ENCODE results near the gene LARGE1.

Gene LARGE1

DNA sequence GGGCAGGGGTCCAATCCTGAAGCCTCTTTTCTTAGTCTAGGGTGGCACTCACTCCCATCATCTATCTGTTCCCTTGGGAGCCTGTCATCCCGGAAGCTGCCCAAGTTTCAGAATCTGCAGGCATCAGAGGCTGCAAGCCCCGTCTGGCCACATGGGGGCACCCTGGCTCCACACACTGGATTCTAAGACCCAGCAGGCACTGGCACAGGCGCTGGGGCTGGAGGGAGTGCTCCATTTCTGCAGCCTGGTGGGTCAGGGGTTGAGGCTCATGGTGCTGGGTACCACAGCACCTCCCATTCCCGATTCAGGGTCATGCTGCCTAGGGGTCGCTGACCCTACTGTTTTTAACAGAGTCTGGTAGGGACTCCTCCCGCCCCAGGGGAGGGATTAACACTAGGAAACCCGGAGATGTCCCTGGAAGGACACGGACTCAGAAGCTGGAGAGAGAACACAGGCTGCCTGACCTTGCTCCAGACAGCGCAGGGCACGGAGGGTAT is 618.2 kb downstream of the LARGE1 start:
- no peaks in the 10 kb centered on the region for H3K27me3 ChIP-seq (ENCODE audit: low read length)
- no peak for TF ChIP-seq EZH2phosphoT487 (conservative IDR thresholded peaks at IDR 0.05; ENCODE audit: low read length)
- TF ChIP-seq, protein P1, sequence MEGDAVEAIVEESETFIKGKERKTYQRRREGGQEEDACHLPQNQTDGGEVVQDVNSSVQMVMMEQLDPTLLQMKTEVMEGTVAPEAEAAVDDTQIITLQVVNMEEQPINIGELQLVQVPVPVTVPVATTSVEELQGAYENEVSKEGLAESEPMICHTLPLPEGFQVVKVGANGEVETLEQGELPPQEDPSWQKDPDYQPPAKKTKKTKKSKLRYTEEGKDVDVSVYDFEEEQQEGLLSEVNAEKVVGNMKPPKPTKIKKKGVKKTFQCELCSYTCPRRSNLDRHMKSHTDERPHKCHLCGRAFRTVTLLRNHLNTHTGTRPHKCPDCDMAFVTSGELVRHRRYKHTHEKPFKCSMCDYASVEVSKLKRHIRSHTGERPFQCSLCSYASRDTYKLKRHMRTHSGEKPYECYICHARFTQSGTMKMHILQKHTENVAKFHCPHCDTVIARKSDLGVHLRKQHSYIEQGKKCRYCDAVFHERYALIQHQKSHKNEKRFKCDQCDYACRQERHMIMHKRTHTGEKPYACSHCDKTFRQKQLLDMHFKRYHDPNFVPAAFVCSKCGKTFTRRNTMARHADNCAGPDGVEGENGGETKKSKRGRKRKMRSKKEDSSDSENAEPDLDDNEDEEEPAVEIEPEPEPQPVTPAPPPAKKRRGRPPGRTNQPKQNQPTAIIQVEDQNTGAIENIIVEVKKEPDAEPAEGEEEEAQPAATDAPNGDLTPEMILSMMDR (IDR thresholded peaks at IDR 0.05; ENCODE audit: insufficient read depth, low read length, poor library complexity, severe bottlenecking): peak; percentile 95
- no peaks in the 10 kb centered on the region for H3K36me3 ChIP-seq (ENCODE audit: low read length)
- H3K4me2 ChIP-seq (ENCODE audit: low read depth, low read length, poor library complexity, severe bottlenecking): peak overlapping the region; percentile 95
- H2AFZ ChIP-seq (ENCODE audit: low read depth, low read length, severe bottlenecking): peak overlapping the region; percentile 63
- peak overlapping the region; percentile 66; the same call in 1 of the 2 replicates for H3K9ac ChIP-seq (ENCODE audit: low read length)
- no peak overlapping the region for H3K4me3 ChIP-seq (ENCODE audit: insufficient read depth, low read length, poor library complexity, severe bottlenecking)
- no peaks in the 10 kb centered on the region for H3K9me3 ChIP-seq (ENCODE audit: insufficient read depth, low read length)
- no peaks in the 10 kb centered on the region for H3K79me2 ChIP-seq (ENCODE audit: insufficient read depth, low read length)
- peak overlapping the region; percentile 99 for H3K27ac ChIP-seq (ENCODE audit: low read depth, low read length)
- no peaks in the 10 kb centered on the region for H4K20me1 ChIP-seq (ENCODE audit: low read depth, low read length)
- peaks cover 14% of the 10 kb centered on the region for H3F3A ChIP-seq (ENCODE audit: insufficient read depth)
- no peaks in the 10 kb centered on the region for H3K9me2 ChIP-seq (replicated peaks; ENCODE audit: insufficient read depth, low read length)

- no peaks in the 10 kb centered on the region for H4K20me1 ChIP-seq (ENCODE audit: low read depth, low read length)
- H3K4me2 ChIP-seq (ENCODE audit: low read depth, low read length, poor library complexity, severe bottlenecking): peak overlapping the region; percentile 95
- no peaks in the 10 kb centered on the region for H3K36me3 ChIP-seq (ENCODE audit: low read length)
- H3K9me2 ChIP-seq (replicated peaks; ENCODE audit: insufficient read depth, low read length): no peaks in the 10 kb centered on the region
- peak overlapping the region; percentile 24 for H3K4me3 ChIP-seq (ENCODE audit: insufficient read depth, low read length, poor library complexity, severe bottlenecking)
- H2AFZ ChIP-seq (ENCODE audit: low read depth, low read length, severe bottlenecking): no peak overlapping the region
- TF ChIP-seq, protein P1 (IDR thresholded peaks at IDR 0.05; ENCODE audit: insufficient read depth, low read length, poor library complexity, severe bottlenecking): no peak
- H3K27me3 ChIP-seq (ENCODE audit: low read length): no peaks in the 10 kb centered on the region
- H3K27ac ChIP-seq (ENCODE audit: low read depth, low read length): peak overlapping the region; percentile 99
- H3K9me3 ChIP-seq (ENCODE audit: insufficient read depth, low read length): no peaks in the 10 kb centered on the region
- peaks cover 14% of the 10 kb centered on the region for H3F3A ChIP-seq (ENCODE audit: insufficient read depth)
- H3K79me2 ChIP-seq (ENCODE audit: insufficient read depth, low read length): no peaks in the 10 kb centered on the region
- H3K9ac ChIP-seq (ENCODE audit: low read length): peak overlapping the region; percentile 66
These were observed 620.1 kb downstream of the LARGE1 start for GRCh38 chr22:33300165-33300564.

DNA sequence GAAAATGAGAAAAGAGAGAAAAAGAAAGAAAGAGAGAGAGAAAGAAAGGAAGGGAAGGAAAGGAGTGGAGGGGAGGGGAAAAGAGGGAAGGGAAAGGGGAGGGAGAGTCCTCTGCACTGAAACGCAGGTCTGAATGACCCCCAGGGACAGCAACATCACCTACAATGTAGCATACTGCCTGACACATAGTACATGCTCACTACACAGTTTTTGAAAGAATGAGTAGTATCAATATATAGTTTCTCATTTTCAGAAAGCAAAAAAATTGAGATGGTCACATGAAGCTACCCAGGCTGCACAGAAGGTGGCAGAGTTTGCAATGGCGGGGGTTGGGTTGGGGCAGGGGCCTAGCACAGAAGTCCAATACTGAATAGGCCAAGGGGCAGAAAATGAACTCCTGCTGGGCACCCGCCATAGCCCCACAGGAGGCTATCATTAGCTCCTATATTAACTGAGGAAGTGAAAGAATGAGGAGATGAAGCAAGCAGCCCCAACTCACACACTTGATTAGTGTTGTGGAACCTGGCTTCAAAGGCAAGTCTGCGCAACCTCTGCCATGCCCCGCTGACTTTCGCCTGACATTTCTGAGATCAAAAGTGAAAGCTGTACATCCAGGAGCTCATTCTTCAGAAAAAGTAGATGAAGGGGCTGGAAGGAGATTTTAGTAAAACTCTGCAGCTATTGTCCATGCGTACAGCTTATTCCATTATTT is 620.9 kb downstream of the LARGE1 start:
- peak overlapping the region; percentile 66 for H3K9ac ChIP-seq (ENCODE audit: low read length)
- no peaks in the 10 kb centered on the region for H3K9me2 ChIP-seq (replicated peaks; ENCODE audit: insufficient read depth, low read length)
- H3K36me3 ChIP-seq (ENCODE audit: low read length): no peaks in the 10 kb centered on the region
- H3K4me3 ChIP-seq (ENCODE audit: insufficient read depth, low read length, poor library complexity, severe bottlenecking): peak overlapping the region; percentile 24
- H4K20me1 ChIP-seq (ENCODE audit: low read depth, low read length): no peaks in the 10 kb centered on the region
- H3K27ac ChIP-seq (ENCODE audit: low read depth, low read length): peak overlapping the region; percentile 99
- H2AFZ ChIP-seq (ENCODE audit: low read depth, low read length, severe bottlenecking): no peak overlapping the region
- peaks cover 14% of the 10 kb centered on the region for H3F3A ChIP-seq (ENCODE audit: insufficient read depth)
- no peaks in the 10 kb centered on the region for H3K27me3 ChIP-seq (ENCODE audit: low read length)
- H3K9me3 ChIP-seq (ENCODE audit: insufficient read depth, low read length): no peaks in the 10 kb centered on the region
- H3K79me2 ChIP-seq (ENCODE audit: insufficient read depth, low read length): no peaks in the 10 kb centered on the region
- no peak for TF ChIP-seq EZH2phosphoT487 (conservative IDR thresholded peaks at IDR 0.05; ENCODE audit: low read length)
- TF ChIP-seq, protein P1 (IDR thresholded peaks at IDR 0.05; ENCODE audit: insufficient read depth, low read length, poor library complexity, severe bottlenecking): peak; percentile 12
- H3K4me2 ChIP-seq (ENCODE audit: low read depth, low read length, poor library complexity, severe bottlenecking): peak overlapping the region; percentile 95

All from SU-DHL-6 (cell line).